K562 (cell line): ENCODE results near the gene SPSB1. TPM values are rescaled to one million over a fixed set of nuclear protein-coding genes. Genes with fewer than 3 reads are reported as not detected.
A peak's percentile ranks its signal among the peaks of the same experiment; 100 is the strongest.

Source experiments
- EGR1 ChIP-seq: fragments of 450-650 bp; conservative IDR thresholded peaks from 2 replicates; pipeline ENCODE4 v1.6.1; 2017; ENCODE audit warnings: mild to moderate bottlenecking
- HDAC1 ChIP-seq, 2 experiments: fragments of 450-650 bp; IDR thresholded peaks; 2 replicates each; pipeline ENCODE4 v1.6.1; 2016 to 2017; ENCODE audit warnings: inconsistent platforms in 1 of 2, mild to moderate bottlenecking in 1 of 2, moderate library complexity in 1 of 2
- ILK ChIP-seq: fragments of 450-650 bp; IDR thresholded peaks from 2 replicates; pipeline ENCODE4 v1.6.1; 2016; ENCODE audit warnings: missing genetic modification characterization, low read depth, mild to moderate bottlenecking, missing compliant biosample characterization, moderate library complexity, borderline replicate concordance
- JUN ChIP-seq, 2 experiments: sonication (generic) in 1 of 2; formaldehyde crosslinking in 1 of 2; IDR thresholded peaks; 2 replicates each; pipeline versions ENCODE4 v1.6.1 to v1.8.0; 2012 to 2022; ENCODE audit warnings: borderline replicate concordance in 2 of 2, mild to moderate bottlenecking in 2 of 2, improper control_type of control experiment in 1 of 2, low read depth in 1 of 2, low read length in 1 of 2, missing genetic modification reagents in 1 of 2
- KDM1A ChIP-seq, 2 experiments: fragments of 450-650 bp; IDR thresholded peaks; 2 replicates each; pipeline ENCODE4 v1.6.1; 2016; ENCODE audit warnings: mild to moderate bottlenecking in 2 of 2
- NCOR1 ChIP-seq: fragments of 450-650 bp; IDR thresholded peaks from 2 replicates; pipeline ENCODE4 v1.6.1; 2016; ENCODE audit warnings: mild to moderate bottlenecking, moderate library complexity
- SMARCC2 ChIP-seq: fragments of 450-650 bp; IDR thresholded peaks from 2 replicates; pipeline ENCODE4 v1.6.1; 2017; ENCODE audit warnings: antibody characterized with exemption, moderate library complexity, mild to moderate bottlenecking, low read depth
- TCF3 ChIP-seq: sonication (generic); formaldehyde crosslinking; IDR thresholded peaks from 2 replicates; pipeline ENCODE4 v1.4.0; 2020; ENCODE audit warnings: mild to moderate bottlenecking, missing genetic modification reagents
- TFAP4 ChIP-seq: sonication (generic); formaldehyde crosslinking; IDR thresholded peaks from 2 replicates; pipeline ENCODE4 v1.8.0; 2022; ENCODE audit warnings: missing genetic modification reagents, mild to moderate bottlenecking, moderate library complexity, borderline replicate concordance
- ZBTB1 ChIP-seq: sonication (generic); formaldehyde crosslinking; IDR thresholded peaks from 2 replicates; pipeline ENCODE4 v1.8.1; 2023; ENCODE audit warnings: missing genetic modification reagents, low read depth, mild to moderate bottlenecking, borderline replicate concordance
- ZNF318 ChIP-seq, 2 experiments: fragments of 450-650 bp; IDR thresholded peaks; 2 replicates each; pipeline ENCODE4 v1.6.1; 2016; ENCODE audit warnings: mild to moderate bottlenecking in 2 of 2, borderline replicate concordance in 1 of 2, low read depth in 1 of 2, moderate library complexity in 1 of 2
- polyA plus RNA-seq, 8 experiments: library from polyadenylated mRNA; depleted of rRNA in 4 of 8; stranded (reverse) in 5 of 8; unstranded in 3 of 8; fragments of >200 nt; fragmentation: Nextera tagmentation in 2 of 8; fragmentation: Illumina TruSeq in 1 of 8; extraction: Ambion mirVana in 2 of 8; extraction: Trizol in 1 of 8; gene quantifications; 2 replicates each; pipeline versions ENCODE4 v1.2.1 to v1.2.3, GENCODE V29; 2011 to 2014; ENCODE audit warnings: inconsistent platforms in 1 of 8, missing spikeins in 1 of 8
- total RNA-seq, 7 experiments: library from RNA; depleted of rRNA in 6 of 7; stranded (reverse); fragments of >200 nt in 6 of 7; fragmentation: Illumina TruSeq in 2 of 7; extraction: Trizol in 2 of 7; gene quantifications; 2 replicates each; pipeline versions ENCODE4 v1.2.1 to v1.2.3, GENCODE V29; 2011 to 2021; ENCODE audit warnings: low replicate concordance in 1 of 7
- TF ChIP-seq, protein P1 (sequence below): fragments of 250-450 bp; sonication (Bioruptor Pico); IDR thresholded peaks from 2 replicates; pipeline ENCODE4 v1.9.0; 2021; ENCODE audit warnings: mild to moderate bottlenecking, inconsistent platforms
- TF ChIP-seq, protein P2 (sequence below), 2 experiments: fragments of 450-650 bp in 1 of 2; sonication (generic) in 1 of 2; formaldehyde crosslinking in 1 of 2; IDR thresholded peaks in 1 of 2; conservative IDR thresholded peaks in 1 of 2; 2 replicates each; pipeline versions ENCODE4 v1.6.1 to v1.8.1; 2016 to 2023; ENCODE audit warnings: mild to moderate bottlenecking in 2 of 2, moderate library complexity in 2 of 2, inconsistent platforms in 1 of 2, missing genetic modification reagents in 1 of 2

The SPSB1 gene
- total and polyA plus RNA-seq, 9 of the 15 experiments (the other 6 are each of a cell fraction or from before 2014, with no cell fraction given), result 0.06 to 0.35 (median 0.14) TPM; not detected in 6

DNA sequence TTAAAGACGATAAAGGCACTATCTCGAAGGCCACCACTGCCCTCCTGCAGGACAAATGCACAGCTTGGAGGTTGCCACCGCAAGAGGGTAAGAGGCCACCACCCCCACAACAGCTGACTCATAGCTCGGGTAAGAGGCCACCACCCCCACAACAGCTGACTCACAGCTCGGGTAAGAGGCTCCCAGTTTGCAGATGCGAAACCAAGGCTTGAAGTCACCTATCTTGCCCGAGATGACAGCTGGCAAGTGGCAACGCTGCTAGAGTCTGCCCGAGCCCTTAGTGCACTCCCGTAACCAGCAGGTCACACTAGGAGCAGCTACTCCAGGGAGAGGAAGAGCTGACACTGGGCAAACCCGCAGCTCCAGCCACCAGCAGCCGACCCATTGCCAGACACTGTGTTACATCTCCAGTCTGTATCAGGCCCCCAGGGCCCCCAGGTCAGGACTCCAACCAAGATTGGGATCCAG lies 17.1 kb upstream of the SPSB1 start (continued):
- TF ChIP-seq, protein P1, sequence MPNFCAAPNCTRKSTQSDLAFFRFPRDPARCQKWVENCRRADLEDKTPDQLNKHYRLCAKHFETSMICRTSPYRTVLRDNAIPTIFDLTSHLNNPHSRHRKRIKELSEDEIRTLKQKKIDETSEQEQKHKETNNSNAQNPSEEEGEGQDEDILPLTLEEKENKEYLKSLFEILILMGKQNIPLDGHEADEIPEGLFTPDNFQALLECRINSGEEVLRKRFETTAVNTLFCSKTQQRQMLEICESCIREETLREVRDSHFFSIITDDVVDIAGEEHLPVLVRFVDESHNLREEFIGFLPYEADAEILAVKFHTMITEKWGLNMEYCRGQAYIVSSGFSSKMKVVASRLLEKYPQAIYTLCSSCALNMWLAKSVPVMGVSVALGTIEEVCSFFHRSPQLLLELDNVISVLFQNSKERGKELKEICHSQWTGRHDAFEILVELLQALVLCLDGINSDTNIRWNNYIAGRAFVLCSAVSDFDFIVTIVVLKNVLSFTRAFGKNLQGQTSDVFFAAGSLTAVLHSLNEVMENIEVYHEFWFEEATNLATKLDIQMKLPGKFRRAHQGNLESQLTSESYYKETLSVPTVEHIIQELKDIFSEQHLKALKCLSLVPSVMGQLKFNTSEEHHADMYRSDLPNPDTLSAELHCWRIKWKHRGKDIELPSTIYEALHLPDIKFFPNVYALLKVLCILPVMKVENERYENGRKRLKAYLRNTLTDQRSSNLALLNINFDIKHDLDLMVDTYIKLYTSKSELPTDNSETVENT (CRISPR knock-in tag), result no peak
- TF ChIP-seq EGR1 (peak; percentile 98), JUN (IDR thresholded peaks at IDR 0.05; ENCODE audit: borderline replicate concordance, low read depth, low read length) (peak; percentile 86), JUN (CRISPR knock-in tag; IDR thresholded peaks at IDR 0.05; ENCODE audit: borderline replicate concordance) (no peak), ILK (tag) (no peak), HDAC1 (IDR thresholded peaks at IDR 0.05) (0 out of 4 replicates have a peak, but pooled peaks of 1 of the 2 experiments have one; percentile 18), SMARCC2 (0 out of 2 replicates have a peak, but pooled peaks have one; percentile 28), NCOR1 (peak; percentile 49; the same call in 1 of the 2 replicates), ZNF318 (IDR thresholded peaks at IDR 0.05; ENCODE audit: borderline replicate concordance in 1 of 2, low read depth in 1 of 2) (no peak), ZBTB1 (CRISPR knock-in tag) (no peak), KDM1A (IDR thresholded peaks at IDR 0.05) (peak; percentile 92 to 94), TFAP4 (CRISPR knock-in tag) (peak; percentile 98), TCF3 (peak; percentile 73)
- TF ChIP-seq, protein P2, sequence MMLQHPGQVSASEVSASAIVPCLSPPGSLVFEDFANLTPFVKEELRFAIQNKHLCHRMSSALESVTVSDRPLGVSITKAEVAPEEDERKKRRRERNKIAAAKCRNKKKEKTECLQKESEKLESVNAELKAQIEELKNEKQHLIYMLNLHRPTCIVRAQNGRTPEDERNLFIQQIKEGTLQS (IDR thresholded peaks at IDR 0.05), result peak; percentile 87
- TF ChIP-seq, protein P2 (CRISPR knock-in tag; conservative IDR thresholded peaks at IDR 0.05), result no peak
